Endothelial cell (in vitro differentiated cells): ENCODE data around the gene DDX59. TPM values are rescaled to one million over a fixed set of nuclear protein-coding genes. Genes with fewer than 3 reads are reported as not detected.

Experiments
- DNase-seq: peaks from one replicate; pipeline ENCODE4 v3.0.0; 2021; ENCODE audit warnings: low spot score
- H3K27ac Mint-ChIP-seq: one replicate; pipeline ENCODE4 v1.8.0; 2021; ENCODE audit warnings: mixed read lengths, inconsistent platforms; ENCODE audit not compliant: unreplicated experiment
- H3K27me3 Mint-ChIP-seq: one replicate; pipeline ENCODE4 v1.8.0; 2021; ENCODE audit warnings: mild to moderate bottlenecking, moderate library complexity, mixed read lengths, inconsistent platforms; ENCODE audit not compliant: unreplicated experiment
- H3K36me3 Mint-ChIP-seq: one replicate; pipeline ENCODE4 v1.8.0; 2021; ENCODE audit warnings: mild to moderate bottlenecking, low read depth, mixed read lengths, inconsistent platforms; ENCODE audit not compliant: unreplicated experiment
- H3K4me1 Mint-ChIP-seq: one replicate; pipeline ENCODE4 v1.8.0; 2021; ENCODE audit warnings: mild to moderate bottlenecking, mixed read lengths, inconsistent platforms; ENCODE audit not compliant: unreplicated experiment
- H3K4me3 Mint-ChIP-seq: one replicate; pipeline ENCODE4 v1.8.0; 2021; ENCODE audit warnings: mild to moderate bottlenecking, mixed read lengths, inconsistent platforms; ENCODE audit not compliant: unreplicated experiment
- H3K9me3 Mint-ChIP-seq: one replicate; pipeline ENCODE4 v1.8.0; 2021; ENCODE audit warnings: mixed read lengths, inconsistent platforms; ENCODE audit not compliant: unreplicated experiment
- CTCF ChIP-seq: fragments of 200-600 bp; sonication (generic); IDR thresholded peaks from one replicate; pipeline ENCODE4 v1.5.0; 2021; ENCODE audit warnings: antibody characterized with exemption; ENCODE audit not compliant: unreplicated experiment
- total RNA-seq: library from RNA; stranded (reverse); fragmentation: NEBNext Ultra II Directional; extraction: Animal tissue kit (Norgen Biotek cat#: 25700); gene quantifications from one replicate; pipeline ENCODE4 v1.2.1, GENCODE V29; 2021; ENCODE audit not compliant: unreplicated experiment

The DDX59 gene
- total RNA-seq, 1 donor from 2014 or later = 20.1 TPM

GRCh38 chr1:200683298-200683697 lies 13.6 kb upstream of the DDX59 start:
- Mint-ChIP-seq H3K4me1 (no peaks in the 10 kb centered on the region), H3K27ac (no peak overlapping the region), H3K4me3 (no peak overlapping the region), H3K9me3 (no peaks in the 10 kb centered on the region), H3K27me3 (no peaks in the 10 kb centered on the region), H3K36me3 (no peaks in the 10 kb centered on the region)
- no peak for DNase-seq
- TF ChIP-seq CTCF = no peak

- no peak overlapping the region for H3K27ac Mint-ChIP-seq
- no peaks in the 10 kb centered on the region for H3K4me1 Mint-ChIP-seq
- H3K27me3 Mint-ChIP-seq = no peaks in the 10 kb centered on the region
- DNase-seq = no peak
- H3K4me3 Mint-ChIP-seq = no peak overlapping the region
- H3K9me3 Mint-ChIP-seq = no peaks in the 10 kb centered on the region
- H3K36me3 Mint-ChIP-seq = no peaks in the 10 kb centered on the region
- no peak for TF ChIP-seq CTCF
Measured at GRCh38 chr1:200681231-200681630, 11.5 kb upstream of the DDX59 start.

GRCh38 chr1:200676829-200677228 lies 7.1 kb upstream of the DDX59 start:
- no peaks in the 10 kb centered on the region for H3K36me3 Mint-ChIP-seq
- TF ChIP-seq CTCF = no peak
- peaks cover 7% of the 10 kb centered on the region for H3K4me1 Mint-ChIP-seq
- no peak overlapping the region for H3K27ac Mint-ChIP-seq
- DNase-seq = no peak
- H3K27me3 Mint-ChIP-seq = no peaks in the 10 kb centered on the region
- H3K4me3 Mint-ChIP-seq = no peak overlapping the region
- H3K9me3 Mint-ChIP-seq = no peaks in the 10 kb centered on the region

GRCh38 chr1:200675588-200675852 lies 5.8 kb upstream of the DDX59 start:
- no peak overlapping the region for H3K4me3 Mint-ChIP-seq
- no peak for DNase-seq
- H3K4me1 Mint-ChIP-seq = peaks cover 11% of the 10 kb centered on the region
- H3K27ac Mint-ChIP-seq = peak overlapping the region; percentile 43
- peaks cover 3% of the 10 kb centered on the region for H3K27me3 Mint-ChIP-seq
- TF ChIP-seq CTCF = no peak
- no peaks in the 10 kb centered on the region for H3K36me3 Mint-ChIP-seq
- H3K9me3 Mint-ChIP-seq = no peaks in the 10 kb centered on the region

GRCh38 chr1:200674838-200675587 lies 5.3 kb upstream of the DDX59 start:
- H3K27me3 Mint-ChIP-seq = peaks cover 4% of the 10 kb centered on the region
- no peak for DNase-seq
- peaks cover 11% of the 10 kb centered on the region for H3K4me1 Mint-ChIP-seq
- H3K9me3 Mint-ChIP-seq = no peaks in the 10 kb centered on the region
- no peaks in the 10 kb centered on the region for H3K36me3 Mint-ChIP-seq
- no peak overlapping the region for H3K4me3 Mint-ChIP-seq
- peak overlapping the region; percentile 43 for H3K27ac Mint-ChIP-seq
- no peak for TF ChIP-seq CTCF
